Cardiac muscle cell (in vitro differentiated cells and primary cell): Measurements from ENCODE around the gene TALDO1. TPM values are rescaled to one million over a fixed set of nuclear protein-coding genes. Genes with fewer than 3 reads are reported as not detected.

Experiments used
- DNase-seq, 2 donors: peaks; one replicate each; pipeline versions ENCODE4 v3.0.0 to v3.0.0-alpha.2; 2010 to 2017; ENCODE audit warnings: low read depth in 1 of 2, low spot score in 1 of 2
- H3K27ac ChIP-seq: fragments of 200-600 bp; sonication (generic); 2 replicates; pipeline ENCODE4 v1.5.1; 2016
- H3K27me3 ChIP-seq: fragments of 200-600 bp; sonication (generic); 2 replicates; pipeline ENCODE4 v1.6.0; 2016; ENCODE audit warnings: control low read depth
- H3K36me3 ChIP-seq: fragments of 200-600 bp; sonication (generic); 2 replicates; pipeline ENCODE4 v1.5.1; 2016; ENCODE audit warnings: control low read depth
- H3K4me1 ChIP-seq: fragments of 200-600 bp; sonication (generic); 2 replicates; pipeline ENCODE4 v1.8.1; 2017; ENCODE audit warnings: low read depth, mild to moderate bottlenecking, mixed run types
- H3K4me3 ChIP-seq: fragments of 200-600 bp; sonication (generic); 2 replicates; pipeline ENCODE4 v1.5.1; 2016; ENCODE audit warnings: mild to moderate bottlenecking
- H3K9me3 ChIP-seq: fragments of 200-600 bp; sonication (generic); 2 replicates; pipeline ENCODE4 v1.5.1; 2017; ENCODE audit warnings: low read depth, mild to moderate bottlenecking, control low read depth
- polyA plus RNA-seq: library from polyadenylated mRNA; unstranded; fragments of >200 nt; fragmentation: Nextera tagmentation; extraction: Ambion mirVana; gene quantifications from 2 replicates; pipeline ENCODE4 v1.2.1, GENCODE V29; 2016
- total RNA-seq: library from RNA; depleted of rRNA; stranded (reverse); fragments of >200 nt; gene quantifications from 2 replicates; pipeline ENCODE4 v1.2.3, GENCODE V29; 2016
- TF ChIP-seq, protein P1 (sequence below): IDR thresholded peaks from 2 replicates; pipeline ENCODE4 v1.5.1; 2012; ENCODE audit warnings: low read depth, mild to moderate bottlenecking, low read length

Gene TALDO1
- total and polyA plus RNA-seq, 2 experiments from 2014 or later: 144 to 174 TPM

DNA sequence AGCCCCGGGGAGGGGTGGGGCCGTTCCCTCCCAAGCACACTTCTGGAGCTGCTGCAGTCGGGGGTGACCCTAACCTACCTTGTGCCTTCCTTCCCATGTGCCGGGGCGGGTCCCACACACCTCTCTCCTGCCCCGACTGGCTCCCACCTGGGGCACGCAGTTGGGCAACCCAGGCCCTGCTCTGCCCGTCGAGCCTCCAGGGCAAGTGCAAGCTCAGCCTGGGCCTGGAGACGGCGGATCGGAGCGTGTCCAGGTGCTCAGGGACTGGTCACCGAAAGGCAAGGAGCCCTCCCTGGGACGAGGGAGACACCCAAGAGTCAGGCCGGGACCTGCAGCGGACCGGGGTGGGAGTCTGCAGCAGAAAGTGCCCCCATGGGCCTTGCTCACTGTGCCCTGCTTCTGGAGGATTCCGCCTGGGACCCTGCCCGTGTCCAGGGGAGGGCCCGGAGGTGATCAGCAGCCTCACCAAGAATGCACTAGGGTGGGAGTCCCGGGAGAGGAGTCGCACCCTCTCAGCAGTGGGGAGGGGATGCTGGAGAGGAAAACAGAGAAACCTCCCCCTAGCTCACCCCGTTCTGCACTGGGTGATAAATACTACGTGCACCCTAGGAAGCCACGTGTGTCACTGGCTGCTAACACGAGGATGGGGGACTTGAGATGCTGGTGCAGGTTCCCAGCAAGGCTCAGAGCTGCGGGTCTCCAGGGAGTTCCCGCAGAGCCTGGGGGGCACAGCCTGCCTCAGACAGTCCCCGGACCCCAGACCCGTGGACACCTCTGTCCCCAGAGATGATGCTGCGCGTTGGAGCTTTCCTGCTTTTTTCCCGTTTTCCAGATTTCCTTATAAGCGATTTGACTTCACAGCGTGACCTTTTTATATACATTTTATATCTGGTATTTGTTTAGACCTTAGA is 35.3 kb downstream of the TALDO1 start:
- Histone ChIP-seq H3K36me3 (no peaks in the 10 kb centered on the region), H3K27ac (no peak overlapping the region), H3K9me3 (no peaks in the 10 kb centered on the region), H3K4me1 (peaks cover 10% of the 10 kb centered on the region), H3K27me3 (no peaks in the 10 kb centered on the region), H3K4me3 (no peak overlapping the region)
- TF ChIP-seq, protein P1, sequence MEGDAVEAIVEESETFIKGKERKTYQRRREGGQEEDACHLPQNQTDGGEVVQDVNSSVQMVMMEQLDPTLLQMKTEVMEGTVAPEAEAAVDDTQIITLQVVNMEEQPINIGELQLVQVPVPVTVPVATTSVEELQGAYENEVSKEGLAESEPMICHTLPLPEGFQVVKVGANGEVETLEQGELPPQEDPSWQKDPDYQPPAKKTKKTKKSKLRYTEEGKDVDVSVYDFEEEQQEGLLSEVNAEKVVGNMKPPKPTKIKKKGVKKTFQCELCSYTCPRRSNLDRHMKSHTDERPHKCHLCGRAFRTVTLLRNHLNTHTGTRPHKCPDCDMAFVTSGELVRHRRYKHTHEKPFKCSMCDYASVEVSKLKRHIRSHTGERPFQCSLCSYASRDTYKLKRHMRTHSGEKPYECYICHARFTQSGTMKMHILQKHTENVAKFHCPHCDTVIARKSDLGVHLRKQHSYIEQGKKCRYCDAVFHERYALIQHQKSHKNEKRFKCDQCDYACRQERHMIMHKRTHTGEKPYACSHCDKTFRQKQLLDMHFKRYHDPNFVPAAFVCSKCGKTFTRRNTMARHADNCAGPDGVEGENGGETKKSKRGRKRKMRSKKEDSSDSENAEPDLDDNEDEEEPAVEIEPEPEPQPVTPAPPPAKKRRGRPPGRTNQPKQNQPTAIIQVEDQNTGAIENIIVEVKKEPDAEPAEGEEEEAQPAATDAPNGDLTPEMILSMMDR: no peak
- no peak for DNase-seq

GRCh38 chr11:783581-784015 is 36.3 kb downstream of the TALDO1 start:
- Histone ChIP-seq H3K36me3 (no peaks in the 10 kb centered on the region), H3K4me1 (peaks cover 7% of the 10 kb centered on the region), H3K27ac (no peak overlapping the region), H3K9me3 (no peaks in the 10 kb centered on the region), H3K27me3 (no peaks in the 10 kb centered on the region), H3K4me3 (no peak overlapping the region)
- peak; percentile 80 to 89 for DNase-seq
- TF ChIP-seq, protein P1: peak; percentile 87

- no peak for DNase-seq
- Histone ChIP-seq H3K4me1 (peaks cover 13% of the 10 kb centered on the region), H3K27ac (no peak overlapping the region), H3K36me3 (no peaks in the 10 kb centered on the region), H3K27me3 (no peaks in the 10 kb centered on the region), H3K4me3 (no peak overlapping the region), H3K9me3 (no peaks in the 10 kb centered on the region)
- TF ChIP-seq, protein P1: no peak
These were observed 39.2 kb downstream of the TALDO1 start for GRCh38 chr11:786235-787083.

- DNase-seq: no peak
- peaks cover 13% of the 10 kb centered on the region for H3K4me1 ChIP-seq
- no peaks in the 10 kb centered on the region for H3K9me3 ChIP-seq
- H3K36me3 ChIP-seq: no peaks in the 10 kb centered on the region
- no peaks in the 10 kb centered on the region for H3K27me3 ChIP-seq
- no peak overlapping the region for H3K27ac ChIP-seq
- H3K4me3 ChIP-seq: no peak overlapping the region
- TF ChIP-seq, protein P1: no peak
These were observed 39.9 kb downstream of the TALDO1 start for GRCh38 chr11:787084-787675.

DNA sequence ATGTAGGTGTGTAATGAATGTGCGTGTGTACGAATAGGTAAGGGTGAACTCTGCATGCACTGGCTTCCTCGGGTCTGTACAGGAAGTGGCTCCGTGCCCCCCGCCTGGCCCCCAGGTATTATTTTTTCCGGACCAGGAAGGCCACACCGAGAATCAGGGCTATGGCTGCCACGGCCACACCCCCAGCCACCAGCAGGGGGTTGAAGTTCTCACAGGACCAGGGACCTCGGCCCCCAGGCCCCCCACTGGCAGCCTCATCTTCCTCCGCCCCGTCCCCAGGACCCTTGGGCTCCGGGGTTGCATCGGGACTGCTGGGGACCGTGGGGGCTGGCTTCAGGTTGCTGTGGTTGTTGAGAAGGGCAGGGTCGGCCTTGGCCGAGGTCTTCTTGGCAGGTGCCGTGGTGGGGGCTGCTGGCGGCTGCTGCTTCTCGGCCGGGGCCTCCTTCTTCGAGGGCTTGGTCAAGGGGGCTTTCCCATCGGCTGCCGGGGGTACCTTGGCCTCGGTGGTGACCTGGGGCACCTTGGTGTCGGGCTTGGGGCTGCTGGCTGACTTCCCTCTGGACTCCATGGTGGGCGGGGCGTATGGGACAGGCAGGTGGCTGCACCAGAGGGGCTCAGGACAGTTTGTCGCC is 40.9 kb downstream of the TALDO1 start:
- no peak for DNase-seq
- H3K4me1 ChIP-seq: peaks cover 13% of the 10 kb centered on the region
- no peaks in the 10 kb centered on the region for H3K27me3 ChIP-seq
- H3K9me3 ChIP-seq: no peaks in the 10 kb centered on the region
- H3K27ac ChIP-seq: no peak overlapping the region
- no peak overlapping the region for H3K4me3 ChIP-seq
- no peaks in the 10 kb centered on the region for H3K36me3 ChIP-seq
- TF ChIP-seq, protein P1: no peak
